ENCODE measurements around the gene KLF3. TPM values are rescaled to one million over a fixed set of nuclear protein-coding genes. Genes with fewer than 3 reads are reported as not detected.

Gene KLF3
- total and polyA plus RNA-seq, 2 of the 4 experiments (the other 2 are of a cell fraction): 8.2 to 12.6 TPM

DNA sequence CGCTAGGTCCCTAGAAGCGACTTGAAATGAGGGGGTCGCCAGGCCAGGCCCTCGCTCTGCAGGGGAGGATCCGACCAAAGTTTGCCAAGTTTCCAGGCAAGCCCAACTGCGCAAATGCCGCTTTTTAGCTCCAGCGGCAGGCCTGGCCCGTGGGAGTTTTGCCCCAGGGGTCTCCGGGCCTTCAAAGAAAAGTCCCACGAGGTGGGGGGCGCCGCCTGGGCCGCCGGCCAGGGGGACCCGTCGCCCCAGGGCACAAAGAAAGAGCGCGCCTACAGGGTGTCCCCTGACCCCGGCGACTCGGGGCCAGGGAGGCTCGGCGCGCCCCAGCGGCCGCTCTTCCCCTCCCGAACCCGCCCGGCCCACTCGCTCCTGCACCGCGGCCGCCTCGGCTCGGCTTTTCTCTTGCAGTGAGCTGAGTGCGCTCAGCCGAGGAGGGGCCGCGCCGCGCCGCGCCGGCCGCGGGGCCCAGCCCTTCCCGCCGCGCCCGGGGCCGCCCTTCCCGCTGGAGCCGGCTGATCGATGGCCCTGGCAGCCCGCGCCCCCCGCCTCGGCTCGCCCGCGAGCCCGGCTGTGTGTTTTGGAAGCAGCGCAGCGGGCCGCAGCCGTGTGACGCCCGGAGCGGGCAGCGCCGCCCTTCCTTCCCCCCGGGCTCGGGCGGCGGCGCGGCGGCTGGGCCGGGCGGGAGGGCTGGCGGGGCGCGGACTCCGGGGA, 754 bp upstream of the KLF3 start:
- WGBS, 2 experiments (ENCODE audit: extremely low coverage in 2 of 2, insufficient read length in 1 of 2): 0% methylated on average over 10 of the region's 85 CpGs; no CpG with 5 or more reads in 1 of the 2 experiments
- peak overlapping the region; percentile 73 to 80; a peak in 3 of 4 replicates for H4K8ac ChIP-seq (ENCODE audit: low read depth in 2 of 2, low read length in 2 of 2)
- no TSS peak for BruUV-seq (replicated peaks)
- H2AK5ac ChIP-seq (ENCODE audit: low read depth, low read length): peak overlapping the region; percentile 72
- H3K18ac ChIP-seq (ENCODE audit: low read depth, low read length): peak overlapping the region; percentile 42; the same call in 1 of the 2 replicates
- H3K9me3 ChIP-seq (ENCODE audit: control insufficient read depth, insufficient read depth, low read length): no peaks in the 10 kb centered on the region
- H3K27ac ChIP-seq (ENCODE audit: insufficient read depth, low read length): peak overlapping the region; percentile 97
- peak overlapping the region; percentile 56; the same call in 1 of the 2 replicates for H3K56ac ChIP-seq (ENCODE audit: extremely low read depth, insufficient read depth, low read length)
- 0 out of 2 replicates have a peak overlapping the region, but pooled peaks have one; percentile 14 for H2BK20ac ChIP-seq (ENCODE audit: low read depth, low read length)
- H2AFZ ChIP-seq (replicated peaks; ENCODE audit: low read length, poor library complexity): peak overlapping the region; percentile 95
- H2BK15ac ChIP-seq (ENCODE audit: low read depth, low read length): no peak overlapping the region
- H4K5ac ChIP-seq (ENCODE audit: low read depth, low read length): peak overlapping the region; percentile 69
- POLR2A ChIA-PET (ENCODE audit: unreplicated experiment): interaction anchor here (0.6 kb wide), 2 partner anchors 9 to 483 kb away, joined by 4 to 9 read pairs; no protein-coding TSS in a partner anchor
- peaks cover 5% of the 10 kb centered on the region; the same call in 1 of the 2 replicates for H4K20me1 ChIP-seq (ENCODE audit: insufficient read depth, low read length)
- in situ Hi-C loops (cut with MboI; ENCODE audit: low sequenced_read_pairs) (no loop called here), dilution Hi-C loops (cut with HindIII; ENCODE audit: low sequenced_read_pairs, unreplicated experiment) (no loop called here), intact Hi-C loops (cut with micrococcal nuclease) (loop anchor here (2.0 kb wide), 1 partner anchor 98 kb away; no protein-coding TSS in a partner anchor)
- peak overlapping the region; percentile 39 for H3K4me3 ChIP-seq (ENCODE audit: insufficient read depth, low read depth, low read length)
- H3K4me2 ChIP-seq (ENCODE audit: low read depth, low read length): peak overlapping the region; percentile 71
- peaks cover 3 to 15% of the 10 kb centered on the region in 2 experiments; a peak in 3 of 4 replicates for H3K79me1 ChIP-seq (ENCODE audit: low read depth in 1 of 2, low read length in 2 of 2)
- H3K36me3 ChIP-seq (ENCODE audit: control insufficient read depth, insufficient read depth, low read length): no peaks in the 10 kb centered on the region
- H2AK9ac ChIP-seq (replicated peaks; ENCODE audit: low read depth, low read length, poor library complexity): peak overlapping the region; percentile 79
- H3K9ac ChIP-seq (ENCODE audit: low read depth, low read length): peak overlapping the region; percentile 82
- H4K91ac ChIP-seq (ENCODE audit: insufficient read depth, low read depth, low read length): peak overlapping the region; percentile 56
- H2BK120ac ChIP-seq (ENCODE audit: low read depth, low read length): peak overlapping the region; percentile 30; the same call in 1 of the 2 replicates
- H3K27me3 ChIP-seq (ENCODE audit: control insufficient read depth, insufficient read depth, low read length): peaks cover under 1% of the 10 kb centered on the region; the same call in 1 of the 2 replicates
- peak overlapping the region; percentile 48 for H3K14ac ChIP-seq (replicated peaks; ENCODE audit: low read depth, low read length)
- peaks cover 5% of the 10 kb centered on the region for H3K4me1 ChIP-seq (ENCODE audit: control insufficient read depth, insufficient read depth, low read length)
- peak overlapping the region; percentile 54 for H3K23ac ChIP-seq (ENCODE audit: low read depth, low read length)
- H3K9me1 ChIP-seq (ENCODE audit: insufficient read depth, low read length): peaks cover 5% of the 10 kb centered on the region; the same call in 1 of the 2 replicates
- no peak for DNase-seq
- CTCF ChIA-PET: no interaction called here
- TF ChIP-seq, protein P1, sequence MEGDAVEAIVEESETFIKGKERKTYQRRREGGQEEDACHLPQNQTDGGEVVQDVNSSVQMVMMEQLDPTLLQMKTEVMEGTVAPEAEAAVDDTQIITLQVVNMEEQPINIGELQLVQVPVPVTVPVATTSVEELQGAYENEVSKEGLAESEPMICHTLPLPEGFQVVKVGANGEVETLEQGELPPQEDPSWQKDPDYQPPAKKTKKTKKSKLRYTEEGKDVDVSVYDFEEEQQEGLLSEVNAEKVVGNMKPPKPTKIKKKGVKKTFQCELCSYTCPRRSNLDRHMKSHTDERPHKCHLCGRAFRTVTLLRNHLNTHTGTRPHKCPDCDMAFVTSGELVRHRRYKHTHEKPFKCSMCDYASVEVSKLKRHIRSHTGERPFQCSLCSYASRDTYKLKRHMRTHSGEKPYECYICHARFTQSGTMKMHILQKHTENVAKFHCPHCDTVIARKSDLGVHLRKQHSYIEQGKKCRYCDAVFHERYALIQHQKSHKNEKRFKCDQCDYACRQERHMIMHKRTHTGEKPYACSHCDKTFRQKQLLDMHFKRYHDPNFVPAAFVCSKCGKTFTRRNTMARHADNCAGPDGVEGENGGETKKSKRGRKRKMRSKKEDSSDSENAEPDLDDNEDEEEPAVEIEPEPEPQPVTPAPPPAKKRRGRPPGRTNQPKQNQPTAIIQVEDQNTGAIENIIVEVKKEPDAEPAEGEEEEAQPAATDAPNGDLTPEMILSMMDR (conservative IDR thresholded peaks at IDR 0.05; ENCODE audit: low read depth, low read length): no peak
- TF ChIP-seq BHLHE40 (IDR thresholded peaks at IDR 0.05; ENCODE audit: low read depth, low read length): no peak
- peak overlapping the region; percentile 85 for H3K4ac ChIP-seq (ENCODE audit: low read depth, low read length)
- ATAC-seq (ENCODE audit: low read depth): peak; percentile 35
- peak overlapping the region; percentile 67 for H2BK5ac ChIP-seq (ENCODE audit: low read depth, low read length, poor library complexity, severe bottlenecking)
